GM12872 (cell line): Measurements from ENCODE around the gene ZNF485.

ENCODE experiments used
- TF ChIP-seq, protein P1 (sequence below): IDR thresholded peaks from 3 replicates; pipeline ENCODE4 v1.5.1; 2011; ENCODE audit warnings: low read depth, mild to moderate bottlenecking, low read length, moderate library complexity; ENCODE audit not compliant: insufficient read depth

Gene ZNF485

DNA sequence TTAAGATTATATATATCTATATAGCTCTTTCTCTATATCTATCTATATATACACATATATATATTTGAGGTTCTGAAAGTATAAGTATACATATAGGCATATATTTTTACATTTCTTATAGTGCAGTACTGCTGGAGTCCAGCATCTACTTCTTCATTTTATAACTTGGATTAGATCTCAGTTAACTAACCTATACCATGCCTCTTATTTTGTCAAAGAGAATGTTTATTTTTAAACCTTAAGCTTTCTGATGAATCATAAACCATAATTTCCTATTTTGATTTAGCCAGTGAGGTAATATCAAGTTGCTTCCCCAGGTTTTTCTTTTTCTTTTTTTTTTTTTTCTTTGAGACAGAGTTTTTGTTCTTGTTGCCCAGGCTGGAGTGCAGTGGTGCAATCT, 34.4 kb downstream of the ZNF485 start:
- TF ChIP-seq, protein P1, sequence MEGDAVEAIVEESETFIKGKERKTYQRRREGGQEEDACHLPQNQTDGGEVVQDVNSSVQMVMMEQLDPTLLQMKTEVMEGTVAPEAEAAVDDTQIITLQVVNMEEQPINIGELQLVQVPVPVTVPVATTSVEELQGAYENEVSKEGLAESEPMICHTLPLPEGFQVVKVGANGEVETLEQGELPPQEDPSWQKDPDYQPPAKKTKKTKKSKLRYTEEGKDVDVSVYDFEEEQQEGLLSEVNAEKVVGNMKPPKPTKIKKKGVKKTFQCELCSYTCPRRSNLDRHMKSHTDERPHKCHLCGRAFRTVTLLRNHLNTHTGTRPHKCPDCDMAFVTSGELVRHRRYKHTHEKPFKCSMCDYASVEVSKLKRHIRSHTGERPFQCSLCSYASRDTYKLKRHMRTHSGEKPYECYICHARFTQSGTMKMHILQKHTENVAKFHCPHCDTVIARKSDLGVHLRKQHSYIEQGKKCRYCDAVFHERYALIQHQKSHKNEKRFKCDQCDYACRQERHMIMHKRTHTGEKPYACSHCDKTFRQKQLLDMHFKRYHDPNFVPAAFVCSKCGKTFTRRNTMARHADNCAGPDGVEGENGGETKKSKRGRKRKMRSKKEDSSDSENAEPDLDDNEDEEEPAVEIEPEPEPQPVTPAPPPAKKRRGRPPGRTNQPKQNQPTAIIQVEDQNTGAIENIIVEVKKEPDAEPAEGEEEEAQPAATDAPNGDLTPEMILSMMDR, result no peak

DNA sequence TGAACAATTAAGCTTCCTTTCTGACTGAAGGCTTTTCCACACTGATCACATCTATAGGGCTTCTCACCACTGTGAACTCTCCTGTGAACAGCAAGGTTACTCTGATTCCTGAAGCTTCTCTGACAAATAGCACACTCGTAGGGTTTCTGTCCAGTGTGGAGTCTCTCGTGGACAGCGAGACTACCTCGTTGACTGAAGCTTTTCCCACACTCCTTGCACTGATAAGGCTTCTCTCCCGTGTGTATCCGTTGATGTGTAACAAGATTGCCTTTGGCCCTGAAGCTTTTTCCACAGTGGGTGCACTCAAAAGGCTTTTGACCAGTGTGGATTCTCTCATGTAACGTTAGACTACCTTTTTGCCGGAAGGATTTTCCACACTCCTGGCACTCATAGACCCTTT, 38.0 kb downstream of the ZNF485 start:
- TF ChIP-seq, protein P1, result no peak

DNA sequence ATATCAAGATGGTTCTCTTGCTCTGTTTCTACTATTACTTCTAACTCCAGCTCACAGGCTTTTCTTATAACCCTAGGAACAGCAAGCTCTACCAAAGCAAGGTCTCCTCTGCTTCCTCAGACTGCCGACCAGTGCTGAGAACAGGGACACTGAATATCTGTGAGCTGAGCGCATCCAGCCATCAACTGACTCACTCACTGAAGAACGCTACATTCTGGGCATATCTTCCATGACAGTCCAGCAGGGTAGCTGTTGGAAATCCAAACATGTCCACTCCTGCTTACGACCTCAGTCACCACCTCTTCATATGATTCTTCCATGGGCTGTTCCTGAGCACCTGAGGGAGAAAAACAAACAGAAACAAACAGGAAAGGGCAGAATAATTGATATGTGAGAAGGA, 39.6 kb downstream of the ZNF485 start:
- TF ChIP-seq, protein P1, result no peak

DNA sequence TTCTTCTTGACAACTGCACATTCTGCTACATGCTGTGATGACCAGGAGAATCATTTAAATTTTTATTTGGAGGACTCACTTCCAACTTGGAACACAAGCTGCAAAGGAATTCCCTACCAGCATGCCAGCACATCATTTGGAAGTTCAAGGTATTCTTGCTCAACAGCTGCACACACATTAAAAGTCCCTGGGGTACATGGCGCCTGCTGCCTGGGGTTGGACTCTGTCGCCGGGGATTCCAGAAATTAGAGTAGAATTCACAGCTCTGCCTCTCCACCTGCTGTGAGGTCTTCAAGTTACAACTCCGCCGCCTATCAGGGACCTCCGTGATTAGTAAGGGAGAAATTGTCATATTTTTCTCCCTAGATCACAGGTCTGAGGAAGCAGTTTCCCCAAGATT, 41.3 kb downstream of the ZNF485 start:
- TF ChIP-seq, protein P1, result no peak

DNA sequence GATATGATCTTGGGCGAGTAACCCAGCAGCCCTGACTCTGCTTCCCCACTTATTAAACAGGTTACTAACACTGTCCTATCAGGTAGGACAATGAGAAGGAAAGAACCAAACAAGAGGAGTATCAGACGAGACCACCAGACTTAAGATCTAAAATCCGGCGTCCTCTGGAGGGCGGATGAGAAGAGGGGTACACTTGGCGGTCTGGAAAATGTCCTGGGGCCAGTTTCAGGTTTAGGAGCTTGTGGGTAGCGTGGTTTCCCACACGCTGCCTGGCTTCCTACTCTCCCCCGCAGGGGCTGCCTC, 41.8 kb downstream of the ZNF485 start:
- TF ChIP-seq, protein P1, result no peak

DNA sequence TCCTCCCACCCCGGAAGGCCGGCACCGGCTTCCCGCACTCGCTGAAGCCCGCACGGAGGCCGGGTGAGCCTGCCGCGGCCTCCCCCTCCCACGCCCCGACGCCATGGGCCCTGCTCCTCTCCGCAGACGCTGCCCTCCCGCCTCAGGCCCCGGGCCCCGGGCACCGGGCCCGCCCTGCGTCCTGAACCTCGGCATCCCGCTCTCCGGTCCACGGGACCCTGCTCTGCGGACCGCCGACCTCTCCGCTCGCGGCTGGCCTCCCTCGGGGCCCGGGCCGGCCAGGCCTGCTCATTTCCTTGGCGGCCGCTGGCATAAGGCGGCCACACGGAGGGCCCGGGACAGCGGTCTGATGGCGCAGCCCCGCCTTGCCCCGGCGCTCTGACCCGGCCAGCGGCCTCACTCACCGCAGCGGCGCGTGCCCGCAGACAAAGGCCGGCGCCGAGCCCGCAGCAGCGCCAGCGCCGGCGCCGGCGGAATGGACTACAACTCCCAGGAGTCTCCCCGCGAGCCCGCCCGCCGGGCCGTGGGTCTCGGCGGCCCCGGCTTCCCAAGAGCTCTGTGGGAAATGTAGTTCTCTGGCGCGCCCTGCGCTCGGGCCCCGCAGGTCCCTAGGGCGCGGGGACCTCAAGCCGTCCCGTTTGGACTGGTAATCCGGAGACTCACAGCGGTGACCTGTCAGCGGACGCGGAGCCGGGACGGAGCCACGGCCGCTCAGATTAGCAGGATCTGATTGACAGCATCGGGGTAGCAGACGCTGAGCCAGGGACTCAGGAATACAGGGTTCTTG, 42.4 kb downstream of the ZNF485 start, which contains the start of gene ZNF32:
ZNF32 (minus strand) TSS at position 484 of the 787 bp plus-strand sequence. CDS start 2,748 bp downstream, outside the sequence.
- TF ChIP-seq, protein P1, result no peak

DNA sequence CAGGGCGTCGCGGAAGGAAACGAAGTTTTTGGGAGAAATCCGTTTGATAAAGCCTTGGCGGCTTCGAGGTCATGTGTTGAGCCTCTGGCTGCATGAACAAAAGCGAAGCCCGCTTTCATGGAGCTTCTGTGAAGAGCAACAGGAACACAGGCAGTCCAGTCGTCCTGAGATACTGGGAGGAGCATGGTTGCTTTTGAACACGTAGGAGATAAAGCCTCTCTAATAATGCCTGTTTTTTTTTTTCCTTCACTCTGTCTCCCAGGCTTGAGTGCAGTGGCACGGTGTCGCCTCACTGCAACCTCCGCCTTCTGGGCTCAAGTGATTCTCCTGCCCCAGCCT, 42.9 kb downstream of the ZNF485 start:
- TF ChIP-seq, protein P1, result no peak
